Neutrophil (primary cell): Measurements from ENCODE around the gene LRMDA.

ENCODE experiments used
- H3K27ac ChIP-seq: fragments of 200-600 bp; sonication (generic); 2 replicates; pipeline ENCODE4 v1.5.1; 2016; ENCODE audit warnings: mild to moderate bottlenecking, moderate library complexity
- H3K27me3 ChIP-seq: fragments of 200-600 bp; sonication (generic); 2 replicates; pipeline ENCODE4 v1.6.0; 2016; ENCODE audit warnings: mild to moderate bottlenecking
- H3K36me3 ChIP-seq: fragments of 200-600 bp; sonication (generic); 2 replicates; pipeline ENCODE4 v1.5.1; 2017
- H3K4me1 ChIP-seq, 2 experiments: fragments of 200-600 bp in 1 of 2; sonication (generic) in 1 of 2; 1 replicate in 1 of 2; 2 replicates in 1 of 2; pipeline versions ENCODE4 v1.5.1 to v1.6.1; 2013 to 2016; ENCODE audit warnings: low read depth in 1 of 2, low read length in 1 of 2, mild to moderate bottlenecking in 1 of 2, moderate library complexity in 1 of 2; ENCODE audit not compliant: control insufficient read depth in 1 of 2, insufficient read depth in 1 of 2
- H3K4me3 ChIP-seq, 2 experiments: fragments of 200-600 bp in 1 of 2; sonication (generic) in 1 of 2; 1 replicate in 1 of 2; 2 replicates in 1 of 2; pipeline ENCODE4 v1.5.1; 2013 to 2016; ENCODE audit warnings: low read depth in 1 of 2, low read length in 1 of 2, mild to moderate bottlenecking in 1 of 2, moderate library complexity in 1 of 2
- H3K9me3 ChIP-seq: fragments of 200-600 bp; sonication (generic); 2 replicates; pipeline ENCODE4 v1.5.1; 2016
- CTCF ChIP-seq: fragments of 200-600 bp; sonication (generic); IDR thresholded peaks from 2 replicates; pipeline ENCODE4 v1.5.1; 2016; ENCODE audit warnings: antibody characterized with exemption

The LRMDA gene

GRCh38 chr10:75546004-75546403 is 114.6 kb downstream of the LRMDA start:
- no peak for TF ChIP-seq CTCF
- H3K4me1 ChIP-seq = peaks cover 4 to 10% of the 10 kb centered on the region in 2 experiments

GRCh38 chr10:75547391-75548298 is 116.2 kb downstream of the LRMDA start:
- no peak for TF ChIP-seq CTCF
- Histone ChIP-seq H3K4me3 (no peak overlapping the region), H3K4me1 (peaks cover 4 to 10% of the 10 kb centered on the region in 2 experiments), H3K27ac (no peak overlapping the region), H3K36me3 (no peaks in the 10 kb centered on the region), H3K9me3 (no peaks in the 10 kb centered on the region), H3K27me3 (no peaks in the 10 kb centered on the region)

More at GRCh38 chr10:75546004-75546403, 114.6 kb downstream of the LRMDA start:
- H3K27ac ChIP-seq = no peak overlapping the region
- no peaks in the 10 kb centered on the region for H3K36me3 ChIP-seq
- H3K27me3 ChIP-seq = no peaks in the 10 kb centered on the region
- no peak overlapping the region for H3K4me3 ChIP-seq
- H3K9me3 ChIP-seq = no peaks in the 10 kb centered on the region

GRCh38 chr10:75548356-75548755 is 116.9 kb downstream of the LRMDA start:
- no peak overlapping the region for H3K27ac ChIP-seq
- no peaks in the 10 kb centered on the region for H3K36me3 ChIP-seq
- H3K27me3 ChIP-seq = no peaks in the 10 kb centered on the region
- H3K9me3 ChIP-seq = no peaks in the 10 kb centered on the region
- H3K4me3 ChIP-seq = no peak overlapping the region
- TF ChIP-seq CTCF = no peak
- peaks cover 6 to 14% of the 10 kb centered on the region in 2 experiments for H3K4me1 ChIP-seq

GRCh38 chr10:75550191-75550590 is 118.8 kb downstream of the LRMDA start:
- H3K27ac ChIP-seq = no peak overlapping the region
- peaks cover 11 to 14% of the 10 kb centered on the region in 2 experiments for H3K4me1 ChIP-seq
- H3K4me3 ChIP-seq = no peak overlapping the region
- H3K36me3 ChIP-seq = no peaks in the 10 kb centered on the region
- no peaks in the 10 kb centered on the region for H3K9me3 ChIP-seq
- no peak for TF ChIP-seq CTCF
- no peaks in the 10 kb centered on the region for H3K27me3 ChIP-seq

- Histone ChIP-seq H3K36me3 (no peaks in the 10 kb centered on the region), H3K9me3 (no peaks in the 10 kb centered on the region), H3K27ac (no peak overlapping the region), H3K4me1 (peaks cover 10 to 13% of the 10 kb centered on the region in 2 experiments), H3K27me3 (no peaks in the 10 kb centered on the region), H3K4me3 (no peak overlapping the region)
- TF ChIP-seq CTCF = no peak
Measured at GRCh38 chr10:75552171-75552570, 120.7 kb downstream of the LRMDA start.
